HG03139 (cell line): ENCODE data around the gene DAAM1.

Source experiments
- ATAC-seq: cut with Tn5 transposase; IDR thresholded peaks from one replicate; pipeline ENCODE4 v1.9.1; 2021; ENCODE audit not compliant: unreplicated experiment

The DAAM1 gene

DNA sequence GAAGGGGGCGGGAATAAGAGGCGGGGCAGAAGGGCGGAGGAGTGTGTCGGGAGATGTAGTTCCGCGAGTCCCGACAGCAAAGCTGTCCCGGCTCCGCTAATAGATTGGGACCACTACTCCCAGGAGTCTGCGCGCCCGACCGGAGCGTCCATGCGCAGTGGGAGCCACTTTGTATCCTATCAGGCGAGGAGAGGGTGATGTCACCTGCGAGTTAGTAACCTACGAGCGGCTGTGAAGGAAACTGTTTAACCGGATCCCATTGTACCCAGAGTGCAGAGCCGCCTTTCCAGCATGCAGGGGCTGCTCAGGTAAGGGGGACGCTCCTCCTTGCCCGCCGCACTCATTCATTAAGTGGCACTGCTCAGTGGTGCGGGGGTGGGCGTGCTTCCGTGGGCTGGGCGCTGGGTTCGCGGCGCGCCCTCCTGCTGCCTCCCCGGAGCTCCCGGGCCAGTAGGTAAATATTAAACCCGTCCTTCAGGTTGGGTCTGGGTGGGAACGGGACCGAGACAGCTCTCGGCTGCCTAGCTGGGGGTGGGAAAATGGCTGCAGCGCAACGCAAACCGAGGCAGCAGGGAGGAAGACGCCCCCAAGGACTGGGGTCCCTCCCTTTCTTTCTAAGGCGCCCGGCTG is at the start of gene DAAM1:
Gene DAAM1, plus strand, starts transcription at position 207 of the 630 bp plus-strand sequence. CDS start 74,811 bp downstream, outside the sequence.
- peak; percentile 89 for ATAC-seq

DNA sequence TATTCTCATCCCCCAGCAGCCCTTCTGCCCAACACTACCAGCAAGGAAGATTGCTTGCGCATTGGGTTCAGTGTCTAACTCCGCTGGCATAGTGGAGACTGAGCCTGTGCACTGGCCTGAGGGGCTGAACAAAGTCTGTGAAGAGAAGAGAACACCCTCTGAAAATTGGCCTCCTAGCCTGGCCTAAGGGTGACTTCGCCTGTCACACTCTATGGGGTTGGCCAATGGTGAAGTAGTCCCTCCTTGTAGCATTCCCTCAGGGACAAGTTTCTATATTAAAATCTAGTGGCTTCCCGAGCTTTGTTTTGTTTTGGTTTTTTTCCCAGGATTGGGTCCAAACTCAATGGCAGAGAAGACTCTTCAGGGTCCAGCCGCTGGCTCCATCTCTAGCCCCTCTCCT is 49.1 kb upstream of the DAAM1 start:
- no peak for ATAC-seq

DNA sequence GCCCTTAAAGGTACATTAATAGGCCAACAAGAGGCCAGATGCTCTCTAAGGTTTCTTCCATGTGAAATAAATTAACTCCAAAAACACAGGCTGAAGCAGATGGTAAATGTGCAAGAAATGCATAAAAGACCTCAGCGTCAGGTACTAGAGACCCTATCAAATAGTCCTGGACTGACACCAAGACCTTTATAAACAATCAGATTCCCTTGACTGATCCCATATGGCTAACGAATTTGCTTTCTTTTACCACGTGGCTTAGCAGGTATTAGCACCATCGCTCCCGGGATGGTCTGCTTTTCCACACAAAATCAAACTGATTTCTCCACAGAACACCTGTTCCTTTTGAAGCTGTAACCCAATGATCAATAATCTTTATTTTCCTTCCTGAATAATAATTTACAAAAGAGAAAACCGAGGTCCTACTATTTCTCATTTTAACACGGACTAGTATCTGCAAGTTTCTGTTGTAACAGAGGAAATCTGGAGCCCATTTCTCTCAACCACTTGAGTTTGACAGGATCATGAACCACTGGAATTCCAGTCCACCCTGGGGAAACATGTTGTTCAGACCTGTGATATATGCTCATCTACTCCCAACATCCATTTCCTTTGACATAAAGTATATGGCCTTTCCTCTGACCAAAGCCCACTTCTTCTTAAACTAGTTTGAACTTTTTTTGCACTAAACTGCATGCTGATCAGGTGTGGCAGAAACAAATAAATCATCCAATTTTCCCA is 48.2 kb upstream of the DAAM1 start:
- ATAC-seq, result no peak

DNA sequence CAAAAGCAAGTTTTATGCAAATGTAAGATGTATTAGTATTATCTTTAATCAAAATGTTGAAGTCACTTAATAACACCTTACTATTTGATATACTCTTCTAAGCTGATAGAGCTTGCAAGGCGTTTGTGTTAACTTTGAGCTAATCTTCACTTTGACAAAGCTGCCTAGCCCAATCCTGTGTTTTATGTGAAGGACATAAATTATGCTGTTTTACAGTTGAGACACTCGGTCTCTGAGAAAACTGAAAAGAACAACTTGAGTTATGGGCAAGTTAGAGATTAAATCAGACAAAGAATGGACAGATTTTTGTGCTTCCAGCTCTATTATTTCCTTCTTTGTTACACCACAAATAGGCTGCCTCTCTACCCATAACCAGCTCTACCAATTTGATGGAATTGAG is 42.0 kb upstream of the DAAM1 start:
- ATAC-seq, result no peak

DNA sequence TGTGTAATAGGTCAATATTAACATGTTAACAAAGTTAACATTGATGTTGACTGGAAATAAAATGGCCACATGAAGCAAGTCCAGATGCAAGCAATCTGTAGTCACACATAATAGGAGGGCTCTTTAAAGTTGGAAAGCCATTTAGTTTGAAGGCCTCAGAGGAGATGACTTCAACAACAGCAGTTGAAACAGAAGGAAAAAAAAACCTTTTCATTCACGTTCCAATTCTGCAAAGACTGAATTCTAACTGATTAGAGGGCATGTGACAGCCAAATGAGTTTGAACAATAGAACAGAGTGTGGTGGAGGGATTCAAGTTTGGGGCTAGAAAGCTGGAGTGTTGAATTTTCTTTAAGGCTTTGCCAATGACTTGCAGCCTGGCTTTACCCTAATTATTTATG is 41.5 kb upstream of the DAAM1 start:
- no peak for ATAC-seq

DNA sequence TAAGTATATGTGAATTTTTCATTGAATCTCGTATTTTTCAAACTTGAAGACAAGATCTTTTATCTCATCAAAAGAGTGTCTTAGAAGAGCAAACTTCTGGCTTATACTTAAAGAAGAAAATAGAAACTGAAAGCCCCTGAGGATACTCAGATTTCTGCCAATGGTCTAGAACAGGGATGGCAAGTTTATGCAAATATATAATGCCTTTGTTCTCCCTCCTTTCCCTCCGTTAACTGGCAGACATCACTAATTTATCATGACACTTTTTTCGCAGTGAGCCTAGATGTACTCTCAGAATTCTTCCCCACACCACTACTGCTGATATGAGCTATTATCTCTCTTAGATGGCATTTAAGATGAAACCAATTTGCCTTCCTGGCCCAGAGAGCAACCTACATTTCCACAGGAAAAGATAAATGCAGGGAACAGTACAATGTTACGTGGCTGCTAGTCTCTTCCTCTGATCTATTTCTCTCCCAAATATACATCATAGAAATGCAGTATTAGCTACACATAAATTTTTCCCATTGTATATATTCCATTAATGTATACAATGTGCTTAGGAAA is 40.0 kb upstream of the DAAM1 start:
- ATAC-seq, result peak; percentile 50

DNA sequence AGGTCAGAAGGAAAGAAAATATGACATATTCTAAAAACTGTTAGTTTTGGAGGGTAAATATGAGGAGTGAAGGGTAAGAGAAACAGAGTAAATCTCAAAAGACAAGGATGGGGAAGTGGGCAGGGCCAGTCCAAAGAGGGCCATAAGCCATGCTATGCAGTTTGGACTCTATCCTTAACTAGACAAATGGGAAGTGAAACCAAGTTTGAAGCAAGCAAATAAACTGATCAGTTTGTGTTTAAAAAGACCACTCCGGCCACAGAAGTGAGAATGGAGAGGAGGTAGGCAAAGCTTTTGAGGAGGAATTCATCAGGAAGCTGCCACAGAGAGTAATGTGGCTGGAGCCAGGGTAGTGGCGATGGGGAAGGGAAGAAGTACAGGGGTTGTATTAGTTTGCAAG is 37.5 kb upstream of the DAAM1 start:
- ATAC-seq, result peak; percentile 71

DNA sequence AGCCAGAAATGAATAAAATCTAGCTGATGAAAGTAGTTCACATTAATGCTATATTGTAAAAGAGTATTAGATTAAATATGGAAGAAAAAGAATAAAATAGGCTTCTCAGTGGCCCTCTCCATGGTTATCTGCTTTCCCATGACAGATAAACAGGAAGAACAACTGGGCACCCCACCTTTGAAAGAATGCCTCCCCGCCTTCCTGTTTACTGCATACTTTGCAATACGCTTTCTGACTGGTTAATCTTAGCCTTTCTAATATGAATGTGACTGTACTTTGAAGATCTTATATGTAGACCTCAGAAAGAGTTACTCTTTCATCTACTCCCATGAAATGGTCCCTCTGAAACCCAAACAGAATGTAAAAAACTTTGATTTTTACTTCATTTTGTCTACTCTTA is 34.1 kb upstream of the DAAM1 start:
- ATAC-seq, result no peak

DNA sequence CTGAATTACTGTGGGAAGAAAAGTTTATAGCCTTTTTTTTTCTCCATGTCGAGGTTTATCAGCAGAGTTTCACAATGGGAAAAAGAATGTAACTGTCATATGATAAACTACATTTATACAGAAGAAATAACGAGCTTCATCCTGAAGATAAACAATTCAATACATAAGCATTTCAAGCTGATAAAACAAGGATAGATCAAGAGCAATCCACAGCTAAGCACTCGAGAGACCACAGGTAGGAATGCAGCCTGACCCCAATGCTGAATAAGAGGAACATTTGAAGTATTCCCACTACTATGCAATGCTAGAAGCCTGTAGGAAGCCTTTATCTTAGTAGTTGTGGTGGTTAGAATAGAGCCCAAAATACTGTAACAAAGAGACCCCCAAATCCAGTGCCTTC is 32.6 kb upstream of the DAAM1 start:
- ATAC-seq, result no peak

DNA sequence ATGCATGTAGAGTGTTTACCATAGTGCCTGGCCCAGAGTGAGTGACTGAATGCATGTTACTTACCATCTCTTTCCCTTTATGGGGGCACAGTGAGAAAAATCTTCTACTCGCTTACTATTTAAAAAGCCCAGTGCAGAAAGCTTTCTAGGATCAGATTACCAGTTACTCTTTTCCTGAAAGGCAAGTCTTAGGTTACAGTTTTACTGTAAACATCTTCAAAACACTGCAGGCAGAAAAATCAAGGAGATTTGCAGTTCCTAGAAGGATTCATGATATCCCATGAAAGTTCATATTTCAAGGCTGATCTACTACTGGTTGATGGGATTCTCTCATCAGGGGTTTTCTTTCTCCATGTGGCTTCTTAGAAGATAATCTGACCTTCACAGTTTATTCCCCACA is 29.3 kb upstream of the DAAM1 start:
- ATAC-seq, result no peak

DNA sequence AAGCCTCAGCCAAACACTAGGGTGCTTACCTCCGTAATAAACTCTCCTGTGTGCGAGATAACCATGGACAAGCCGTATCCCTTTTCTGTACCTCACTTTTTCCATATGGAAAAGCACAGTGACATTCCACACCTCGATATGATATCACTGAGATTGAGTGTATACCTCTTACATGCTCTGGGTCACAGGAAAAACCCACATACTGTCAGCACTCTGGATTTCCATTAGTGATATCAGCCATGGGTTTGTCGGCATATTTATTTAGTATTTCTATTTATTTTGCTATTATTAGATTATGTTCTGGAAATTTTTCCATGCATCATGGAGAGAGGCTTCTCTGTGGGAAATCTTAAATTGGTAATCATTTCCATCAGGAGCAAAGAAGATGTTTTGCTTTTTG is 28.0 kb upstream of the DAAM1 start:
- no peak for ATAC-seq

DNA sequence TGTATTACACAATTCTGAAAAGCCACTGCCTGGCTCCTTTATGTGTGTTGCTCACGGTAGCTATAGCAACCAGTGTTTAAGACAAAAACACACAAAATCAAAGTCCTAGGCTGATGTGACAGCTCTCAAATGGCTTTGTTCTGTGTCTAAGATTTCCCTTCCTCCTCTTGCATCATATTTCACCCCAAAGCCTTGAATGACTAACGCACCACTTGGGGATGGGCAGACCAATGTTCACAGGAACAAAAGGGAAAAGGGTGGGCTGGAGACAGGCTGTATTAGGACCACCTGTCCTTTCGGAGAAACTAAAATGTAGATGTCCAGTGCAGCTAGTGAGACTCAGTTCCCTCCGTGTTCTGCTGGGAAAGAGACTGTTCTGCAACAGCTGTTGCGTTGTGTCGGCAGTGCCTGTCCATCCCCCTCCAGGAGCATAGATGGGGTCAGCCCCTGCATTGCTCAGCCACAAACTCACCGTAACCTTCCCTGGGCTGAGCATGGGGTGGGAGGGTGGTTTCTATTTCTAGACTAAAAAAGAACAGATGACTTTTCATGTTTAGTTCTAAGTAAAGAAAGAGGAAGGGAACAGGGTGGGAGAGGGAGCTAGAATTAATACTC is 26.8 kb upstream of the DAAM1 start:
- no peak for ATAC-seq

DNA sequence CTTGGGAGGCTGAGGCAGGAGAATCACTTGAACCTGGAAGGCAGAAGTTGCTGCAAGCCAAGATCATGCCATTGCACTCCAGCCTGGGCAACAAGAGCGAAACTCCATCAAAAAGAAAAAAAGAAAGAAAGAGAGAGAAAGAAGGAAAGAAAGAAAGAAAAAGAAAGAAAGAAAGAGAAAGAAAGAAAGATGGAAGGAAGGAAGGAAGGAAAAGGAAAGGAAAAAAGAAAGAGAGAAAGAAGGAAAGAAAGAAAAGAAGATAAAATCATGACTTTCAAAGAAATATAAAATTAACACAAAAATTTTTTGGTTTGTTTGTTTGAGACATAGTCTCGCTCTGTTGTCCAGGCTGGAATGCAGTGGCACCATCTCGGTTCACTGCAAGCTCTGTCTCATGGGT is 22.2 kb upstream of the DAAM1 start:
- no peak for ATAC-seq

DNA sequence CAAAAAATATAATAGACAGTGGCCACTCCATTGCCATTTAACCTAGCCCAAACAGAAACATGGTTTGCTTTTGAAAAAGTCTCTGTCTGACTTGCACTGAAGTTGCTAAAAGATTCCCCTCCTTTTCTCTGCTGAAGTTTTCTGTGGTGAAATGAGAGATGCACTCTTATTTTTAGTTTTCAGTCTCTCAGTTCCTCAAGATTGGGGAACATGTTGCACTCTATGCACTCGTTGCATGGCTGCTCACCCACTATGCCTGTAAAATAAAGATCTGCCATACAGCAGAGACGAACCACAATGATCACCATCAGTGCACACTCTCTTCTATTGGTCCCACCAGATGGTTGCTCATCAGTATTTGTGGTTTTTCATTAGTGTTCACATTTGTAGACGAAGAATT is 13.1 kb upstream of the DAAM1 start:
- ATAC-seq, result peak; percentile 91

DNA sequence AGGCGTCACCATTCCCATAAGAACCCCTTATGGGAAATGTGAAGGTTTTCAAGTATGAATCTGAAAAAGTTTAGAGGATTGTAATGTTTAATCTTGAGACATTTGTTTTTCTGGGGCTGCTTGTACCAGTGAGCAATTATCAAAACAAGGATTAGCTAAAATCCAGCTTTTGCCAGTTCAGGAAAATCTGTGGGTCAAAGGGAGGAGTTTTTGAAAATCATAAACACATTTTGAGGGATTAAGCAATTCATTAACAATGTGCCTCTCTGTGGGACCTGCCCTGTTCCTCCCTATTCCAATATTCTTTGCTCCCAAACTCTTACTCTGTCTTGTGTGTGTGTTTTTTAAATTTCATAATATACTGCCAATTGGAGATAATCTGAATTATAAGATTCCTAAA is 11.7 kb upstream of the DAAM1 start:
- no peak for ATAC-seq

DNA sequence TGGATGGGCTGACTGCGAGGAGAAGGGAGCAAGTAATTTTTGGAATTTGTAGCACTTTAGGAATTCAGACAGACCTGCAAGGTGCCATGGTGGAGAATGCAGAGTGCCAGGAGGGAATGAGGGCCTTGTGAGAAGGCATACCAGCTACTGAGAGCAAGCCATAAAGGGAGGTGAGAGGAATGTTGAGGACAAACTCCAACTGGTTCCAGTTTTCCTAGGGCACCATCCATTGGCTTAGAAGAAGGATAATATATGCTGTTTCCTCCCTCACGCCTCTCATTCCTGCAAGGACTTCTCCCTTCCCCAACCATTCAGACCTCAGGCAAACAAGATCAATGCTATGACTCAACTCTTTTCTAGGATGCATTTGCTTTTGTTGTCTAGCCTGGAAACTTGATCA is 11.2 kb upstream of the DAAM1 start:
- no peak for ATAC-seq

DNA sequence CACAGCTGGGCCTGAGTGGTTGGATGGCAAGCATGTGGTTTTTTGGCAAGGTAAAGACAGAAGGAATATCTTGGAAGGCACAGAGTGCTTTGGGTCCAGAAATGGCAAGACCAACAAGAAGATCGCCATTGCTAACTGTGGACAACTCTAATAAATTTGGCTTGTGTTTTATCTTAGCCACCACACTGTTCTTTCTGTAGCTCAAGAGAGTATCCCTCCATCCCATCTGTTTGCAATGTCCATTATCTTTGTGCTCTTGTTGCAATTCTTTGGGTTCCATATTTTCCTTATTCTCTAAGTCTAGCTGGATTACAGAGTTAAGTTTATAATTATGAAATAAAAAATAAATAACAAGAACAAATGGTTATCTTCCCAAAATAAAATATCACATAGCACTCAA is 6.7 kb upstream of the DAAM1 start:
- no peak for ATAC-seq

DNA sequence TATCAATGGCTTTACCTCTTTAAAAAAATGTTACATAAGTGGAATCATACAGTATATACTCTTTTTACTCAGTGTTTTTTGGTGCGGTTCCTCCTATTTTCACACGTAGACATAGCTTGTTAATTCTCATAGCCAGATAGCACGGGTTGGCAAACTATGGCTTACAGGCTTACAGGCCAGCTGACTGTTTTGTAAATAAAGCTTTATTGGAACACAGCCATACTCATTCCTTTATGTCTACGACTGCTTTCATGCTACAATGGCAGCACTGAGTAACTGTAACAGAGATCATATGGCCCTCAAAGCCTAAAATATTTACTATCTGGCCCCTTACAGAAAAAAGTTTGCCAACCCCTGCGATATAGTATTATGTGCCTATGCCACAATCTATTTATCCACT is 5.8 kb upstream of the DAAM1 start:
- no peak for ATAC-seq

DNA sequence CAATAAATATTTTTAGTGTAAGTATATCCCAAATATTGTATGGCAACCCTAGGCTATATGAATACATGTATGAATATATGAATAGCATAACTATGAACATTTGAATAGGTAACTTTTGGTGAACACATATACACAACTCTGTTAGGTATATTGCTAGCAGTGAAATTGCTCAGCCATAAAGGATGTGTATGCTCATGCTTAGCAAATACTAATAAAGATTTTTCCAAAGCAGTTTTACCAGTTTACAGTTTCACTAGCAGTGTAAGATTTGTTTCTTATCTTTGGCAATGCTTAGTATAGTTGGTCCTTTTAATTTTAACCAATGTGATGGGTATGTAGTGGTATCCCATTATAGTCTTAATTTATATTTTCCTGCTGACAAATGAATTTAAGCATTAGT is 5.3 kb upstream of the DAAM1 start:
- ATAC-seq, result no peak

DNA sequence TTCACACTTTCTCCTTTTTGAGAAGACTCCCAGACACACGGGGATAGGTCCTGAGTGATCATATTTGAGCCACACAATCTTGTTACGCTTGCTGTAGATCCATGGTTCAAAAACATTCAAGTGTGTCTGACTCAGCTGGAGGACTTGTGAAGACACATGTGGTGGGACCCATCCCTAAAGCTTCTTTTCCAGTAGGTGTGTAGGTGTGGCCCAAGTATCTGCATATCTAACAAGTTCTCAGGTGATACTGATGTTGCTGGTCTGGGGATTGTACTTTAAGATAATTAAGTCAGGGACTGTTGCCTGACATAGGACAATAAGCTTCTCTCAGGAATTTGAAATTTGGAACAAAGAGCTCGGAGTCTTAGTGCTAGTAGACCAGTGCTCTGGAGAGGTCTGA is 4.1 kb upstream of the DAAM1 start:
- ATAC-seq, result no peak

DNA sequence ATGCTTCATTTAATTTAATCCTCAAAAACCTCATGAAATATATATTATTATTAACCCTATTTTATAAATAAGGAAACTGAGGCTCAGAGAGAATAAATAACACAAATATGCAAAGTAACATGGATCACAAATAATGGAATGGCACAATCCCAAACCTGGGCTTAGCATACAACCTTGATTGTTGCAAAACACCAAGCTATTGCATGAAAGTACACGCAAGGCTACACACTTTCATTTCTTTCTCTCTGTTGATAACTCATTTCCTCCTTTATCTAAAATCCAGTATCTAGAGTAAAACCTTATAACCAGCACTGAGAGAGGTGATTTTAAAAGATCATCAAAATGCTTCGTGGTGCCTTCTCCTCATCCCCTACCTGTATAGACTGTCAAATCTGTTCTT is 2.8 kb upstream of the DAAM1 start:
- ATAC-seq, result no peak

DNA sequence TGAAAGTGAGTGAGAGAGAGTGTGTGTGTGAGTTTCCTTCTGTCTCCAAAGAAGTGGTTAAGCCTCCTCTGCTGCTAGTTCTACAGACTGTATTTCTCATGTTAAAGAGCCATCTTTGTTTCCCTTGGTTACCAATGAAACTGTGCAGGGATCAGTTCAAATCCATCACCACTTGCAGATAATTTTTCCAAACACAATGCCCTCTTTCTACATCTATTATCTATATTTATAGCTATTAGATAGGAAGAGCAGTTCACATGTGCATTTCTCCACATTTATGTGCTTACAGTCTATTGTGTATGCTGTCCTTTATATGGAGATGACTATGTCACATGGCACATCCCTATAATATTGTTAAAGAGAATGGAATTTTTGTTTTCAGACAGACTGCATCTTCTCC is 2.2 kb upstream of the DAAM1 start:
- ATAC-seq, result no peak
